ENCODE results near the gene RAB27A.
A peak's percentile ranks its signal among the peaks of the same experiment; 100 is the strongest.
"Not testable (repeated sequence)": the region's sequence is repeated elsewhere in the genome, so short reads cannot be mapped to it uniquely, and the experiment has no call there.

RAB27A gene

DNA sequence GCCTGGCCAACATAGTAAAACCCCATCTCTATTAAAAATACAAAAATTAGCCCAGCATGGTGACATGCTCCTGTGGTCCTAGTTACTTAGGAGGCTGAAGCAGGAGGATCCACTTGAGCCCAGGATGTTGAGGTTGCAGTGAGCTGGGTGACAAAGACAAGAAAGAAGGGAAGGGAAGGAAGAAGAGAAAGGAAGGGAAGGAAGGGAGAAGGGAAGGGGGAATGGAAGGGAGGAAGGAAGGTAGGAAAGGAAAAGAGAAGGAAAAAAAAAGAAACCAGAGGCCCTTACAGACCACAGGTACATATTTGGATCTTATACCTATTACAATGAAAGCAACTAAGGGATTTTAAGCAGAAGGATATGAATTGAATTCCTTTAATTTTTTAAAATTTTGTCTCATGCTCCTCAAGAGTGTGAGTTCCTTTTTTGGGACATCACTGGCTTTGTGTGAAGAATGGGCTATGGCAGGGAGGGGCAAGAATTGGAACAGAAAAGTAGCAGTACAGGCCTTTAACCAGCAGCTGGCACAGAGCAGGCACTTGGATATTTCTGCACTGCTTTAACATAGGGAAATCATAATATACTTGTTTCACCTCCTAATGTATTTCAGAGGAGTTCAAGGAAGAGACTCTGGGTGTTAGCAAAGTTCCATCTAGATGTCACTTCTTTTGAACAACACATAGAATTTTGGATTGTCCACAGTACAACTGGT is 7.9 kb downstream of the RAB27A start:
- no peak for DNase-seq

DNA sequence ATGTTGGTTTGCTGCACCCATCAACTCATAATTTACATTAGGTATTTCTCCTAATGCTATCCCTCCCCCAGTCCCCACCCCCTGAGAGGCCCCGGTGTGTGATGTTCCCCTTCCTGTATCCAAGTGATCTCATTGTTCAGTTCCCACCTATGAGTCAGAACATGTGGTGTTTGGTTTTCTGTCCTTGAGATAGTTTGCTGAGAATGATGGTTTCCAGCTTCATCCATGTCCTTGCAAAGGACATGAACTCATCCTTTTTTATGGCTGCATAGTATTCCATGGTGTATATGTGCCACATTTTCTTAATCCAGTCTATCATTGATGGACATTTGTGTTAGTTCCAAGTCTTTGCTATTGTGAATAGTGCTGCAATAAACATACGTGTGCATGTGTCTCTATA is 9.0 kb downstream of the RAB27A start:
- DNase-seq, result not testable (repeated sequence)

DNA sequence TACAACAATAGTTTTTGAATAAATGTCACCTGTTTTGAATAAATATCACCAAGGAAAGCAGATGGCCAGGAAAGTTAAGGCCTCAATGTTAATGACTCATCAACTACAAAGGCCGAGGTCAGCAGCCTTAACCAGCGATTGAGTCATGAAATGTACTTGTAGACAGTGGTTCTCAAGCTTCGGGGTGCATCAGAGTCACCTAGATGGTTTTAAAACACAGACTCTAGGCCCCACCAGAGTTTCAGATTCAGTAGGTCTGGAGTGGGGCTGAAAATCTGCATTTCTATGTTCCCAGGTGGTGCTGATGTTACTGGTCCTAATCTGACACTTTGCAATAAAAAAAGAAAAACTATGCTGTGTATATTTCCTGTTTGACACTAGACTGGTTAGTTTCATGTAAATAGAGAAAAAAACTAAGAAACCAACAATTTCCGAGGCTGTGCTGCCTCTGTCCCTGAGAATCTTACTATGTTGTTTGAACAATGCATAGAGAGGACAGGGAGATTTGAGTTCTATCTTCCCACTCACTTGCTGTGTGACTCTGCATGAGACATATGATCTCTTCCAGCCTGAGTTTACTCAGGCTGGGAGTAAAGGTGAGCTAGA is 9.8 kb downstream of the RAB27A start:
- DNase-seq, result peak; percentile 41

DNA sequence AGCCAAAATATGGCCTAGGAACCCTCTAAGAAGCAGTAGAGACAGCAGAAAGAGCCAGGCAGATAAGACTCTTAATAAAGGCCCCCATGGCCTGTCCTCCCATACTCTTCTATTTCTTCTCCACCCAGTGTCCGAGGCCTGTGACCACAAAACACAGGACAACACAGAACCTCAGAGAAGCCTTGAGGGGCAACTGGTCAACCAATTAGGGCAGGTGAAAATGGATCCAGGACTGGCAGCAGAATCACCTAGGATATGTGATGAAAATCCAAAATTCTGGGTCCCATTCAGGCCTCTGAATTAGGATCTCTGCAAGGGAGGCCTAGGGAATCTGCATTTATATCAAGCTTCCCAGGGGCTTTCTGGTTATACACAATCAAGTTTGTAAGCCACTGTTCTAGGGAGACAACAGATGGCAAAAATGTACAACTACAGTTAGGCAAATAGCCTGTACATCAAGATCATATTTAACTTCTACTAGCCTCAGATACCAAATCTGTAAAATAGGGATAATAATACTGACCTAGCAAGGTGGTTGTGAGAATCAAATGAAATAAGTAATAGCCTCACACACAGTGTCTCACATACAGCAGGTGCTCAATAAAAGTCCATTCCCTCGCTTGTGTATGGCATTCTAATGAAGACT is 10.4 kb downstream of the RAB27A start:
- no peak for DNase-seq

DNA sequence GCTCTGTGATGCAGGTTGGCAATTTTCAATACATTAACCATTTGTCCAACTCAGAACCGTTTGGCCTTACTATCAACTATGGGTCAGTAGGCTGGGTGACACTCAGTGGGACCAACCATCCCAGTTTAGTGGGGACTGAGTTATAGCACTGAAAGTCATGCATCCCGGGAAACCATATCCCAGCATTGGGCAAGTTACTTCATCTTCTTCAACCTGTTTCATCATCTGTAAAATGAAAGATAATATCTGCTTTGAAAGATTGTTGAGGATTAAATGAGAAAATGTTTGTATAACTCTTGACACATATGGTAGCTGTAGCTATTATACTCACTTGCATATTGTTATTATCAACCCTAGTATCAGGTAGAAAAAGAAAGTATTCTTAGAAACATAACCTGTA is 11.9 kb downstream of the RAB27A start:
- no peak for DNase-seq

DNA sequence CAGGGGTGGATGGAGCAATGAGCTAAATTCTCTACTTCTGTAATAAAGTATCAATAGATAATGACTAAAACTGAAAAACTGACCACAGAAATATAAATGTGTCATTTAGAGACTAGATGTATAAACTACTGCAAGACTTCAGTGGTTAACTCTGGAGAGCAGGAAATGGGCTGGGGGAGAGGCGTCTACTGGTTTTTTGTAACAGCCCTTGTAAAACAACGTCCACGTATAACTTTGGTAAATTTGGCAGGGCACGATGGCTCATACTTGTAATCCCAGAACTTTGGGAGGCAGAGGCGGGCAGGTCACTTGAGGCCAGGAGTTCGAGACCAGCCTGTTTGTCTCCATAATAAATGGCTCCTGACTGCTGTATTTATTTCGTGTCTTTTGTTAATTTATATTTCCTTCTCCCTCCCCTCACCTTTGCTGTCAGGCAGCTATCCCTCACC is 12.5 kb downstream of the RAB27A start:
- peak; percentile 54 for DNase-seq

DNA sequence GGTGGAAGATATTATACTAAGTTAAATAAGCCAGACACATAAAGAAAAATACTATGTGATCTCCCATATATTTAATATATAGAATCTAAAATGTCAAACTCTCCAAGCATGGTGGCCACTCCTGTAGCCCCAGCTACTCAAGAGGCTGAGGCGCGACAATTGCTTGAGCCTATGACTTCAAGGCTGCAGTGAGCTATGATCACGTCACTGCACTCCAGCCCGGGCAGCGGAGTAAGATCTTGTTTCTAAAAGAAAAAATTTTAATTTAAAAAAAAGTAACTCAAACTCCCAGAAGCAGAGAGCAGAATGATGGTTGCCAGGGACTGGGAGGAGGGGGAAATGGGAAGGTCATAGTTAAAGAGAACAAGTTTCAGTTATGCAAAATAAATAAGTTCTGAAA is 13.3 kb downstream of the RAB27A start:
- DNase-seq, result no peak

DNA sequence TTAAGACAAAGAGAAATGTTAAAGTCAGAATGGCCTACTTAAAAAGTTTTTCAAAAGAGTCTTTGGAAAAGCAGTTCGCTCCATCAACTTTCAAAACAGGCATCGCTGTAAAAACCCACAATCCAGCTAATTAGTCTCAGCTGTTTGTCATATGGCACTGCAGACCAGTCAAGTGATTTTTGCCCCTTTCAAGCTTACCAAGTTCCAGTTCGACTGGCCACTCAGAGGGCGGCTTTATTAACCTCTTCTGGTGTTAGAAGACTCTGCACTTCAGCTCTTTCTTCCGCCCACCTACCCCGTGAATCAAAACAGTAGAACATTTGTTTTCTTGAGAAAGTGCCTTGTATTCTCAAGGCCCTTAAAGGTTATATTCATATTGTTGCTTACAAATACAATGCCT is 19.3 kb downstream of the RAB27A start:
- DNase-seq, result no peak

DNA sequence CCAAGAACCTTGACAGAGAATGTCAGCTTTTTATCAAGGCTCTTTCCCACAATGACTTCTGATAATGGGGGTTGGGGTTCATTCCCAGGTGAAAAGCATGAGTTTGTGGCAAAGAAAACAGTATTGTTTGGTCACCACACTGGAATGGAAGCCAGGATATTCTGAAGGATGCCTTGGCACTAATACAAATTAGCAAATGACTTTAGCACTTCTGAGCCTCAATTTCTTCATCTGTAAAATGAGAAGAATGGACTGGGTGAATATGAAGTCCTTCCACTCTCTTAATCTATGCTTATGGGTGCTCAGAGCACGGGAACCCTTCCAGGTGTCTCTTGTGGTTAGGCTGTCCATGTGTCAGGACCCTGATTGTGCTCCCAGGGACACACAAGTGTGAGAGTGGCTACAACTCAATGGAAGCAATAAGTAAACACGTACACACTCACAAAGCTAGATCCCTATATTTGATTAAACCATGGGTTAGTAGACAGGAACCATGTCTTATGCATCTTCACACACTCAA is 21.4 kb downstream of the RAB27A start:
- DNase-seq, result no peak

DNA sequence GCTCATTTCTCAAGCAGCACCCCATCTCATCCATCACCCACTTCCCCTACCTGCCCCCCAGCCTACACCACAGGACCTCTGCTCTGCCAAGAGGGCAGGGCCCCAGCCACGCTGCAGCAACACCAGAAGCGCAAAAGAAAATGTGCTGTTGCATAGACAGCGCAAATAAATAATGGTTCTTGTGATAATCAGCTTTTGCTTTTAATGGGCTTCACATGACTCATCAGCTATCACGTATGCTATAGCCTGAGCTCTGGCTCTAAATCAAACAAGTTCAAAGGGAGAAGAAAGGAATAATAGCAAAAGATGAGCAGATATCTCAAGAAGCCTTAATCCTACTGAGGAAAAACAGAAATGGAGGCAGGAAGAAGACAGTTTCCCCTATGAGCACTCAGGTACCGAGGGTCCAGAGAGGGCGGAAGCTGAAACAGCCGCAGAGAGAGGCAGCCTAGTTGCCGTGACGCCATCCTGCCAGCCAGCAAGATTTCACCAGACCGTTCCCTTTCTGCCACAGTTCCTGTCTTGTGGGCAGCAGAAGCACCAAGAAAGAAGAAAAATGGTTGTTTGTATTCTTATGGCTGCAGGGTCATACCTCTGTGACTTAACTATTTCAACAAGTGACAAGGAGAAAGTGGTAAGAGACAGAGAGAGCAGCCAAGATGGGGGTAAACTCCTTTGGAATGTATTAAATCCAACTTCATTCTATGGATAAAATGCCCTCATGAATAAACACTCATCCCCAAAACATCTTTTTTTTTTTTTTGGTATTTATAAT is 22.0 kb downstream of the RAB27A start:
- DNase-seq, result peak; percentile 82

DNA sequence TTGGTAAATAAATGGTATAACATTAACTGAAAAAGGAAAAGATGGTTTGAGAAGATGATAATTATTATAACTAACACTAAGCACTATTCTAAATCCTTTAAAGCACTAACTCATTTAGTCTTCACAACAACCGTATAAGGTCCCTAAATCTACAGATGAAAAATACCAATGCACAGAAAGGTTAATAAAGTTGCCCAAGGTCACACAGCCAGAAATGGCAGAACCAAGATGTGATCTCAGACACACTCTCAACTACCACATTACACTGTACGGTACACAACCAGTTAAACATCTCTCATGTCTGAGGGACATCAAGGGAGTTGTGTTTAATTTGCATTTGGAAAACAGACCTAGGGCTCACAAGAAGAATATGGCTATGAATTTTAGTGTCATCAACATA is 23.1 kb downstream of the RAB27A start:
- DNase-seq, result no peak

DNA sequence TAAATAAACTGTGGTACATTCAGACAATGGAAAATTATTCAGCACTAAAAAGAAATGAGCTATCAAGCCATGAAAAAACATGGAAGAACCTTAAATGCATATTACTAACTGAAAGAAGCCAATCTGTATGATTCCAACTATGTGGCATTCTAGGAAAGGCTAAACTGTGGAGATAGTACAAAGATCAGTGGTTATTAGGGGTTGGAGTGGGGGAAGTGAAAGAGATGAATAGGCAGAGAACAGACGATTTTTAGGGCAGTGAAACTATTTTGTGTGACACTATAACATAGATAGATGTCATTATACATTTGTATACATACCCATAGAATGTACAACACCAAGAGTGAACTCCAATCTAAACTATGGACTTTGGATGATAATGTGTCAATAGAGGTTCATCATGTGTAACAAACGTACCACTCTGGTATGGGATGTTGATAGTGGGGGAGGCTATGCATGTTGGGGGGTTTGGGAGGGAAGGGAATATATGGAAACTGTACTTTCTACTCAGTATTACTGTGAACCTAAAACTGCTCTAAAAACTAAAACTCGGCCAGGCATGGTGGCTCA is 29.0 kb downstream of the RAB27A start:
- DNase-seq, result no peak

DNA sequence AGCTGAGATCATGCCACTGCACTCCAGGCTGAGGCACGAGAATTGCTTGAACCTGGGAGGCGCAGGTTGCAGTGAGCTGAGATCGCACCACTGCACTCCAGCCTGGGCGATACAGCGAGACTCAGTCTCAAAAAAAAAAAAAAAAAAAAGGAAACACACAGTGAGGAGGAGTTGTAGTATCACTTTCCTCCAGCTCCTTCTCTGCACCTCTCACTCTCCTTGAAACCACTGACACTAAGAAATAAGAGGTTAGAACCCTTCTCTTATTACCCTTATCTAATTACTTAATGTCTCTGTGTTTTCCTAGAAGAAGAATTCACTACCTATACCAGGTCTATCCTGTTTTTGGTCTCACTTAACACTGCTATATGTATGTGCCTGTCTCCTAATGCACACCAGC is 31.7 kb downstream of the RAB27A start:
- DNase-seq, result no peak

DNA sequence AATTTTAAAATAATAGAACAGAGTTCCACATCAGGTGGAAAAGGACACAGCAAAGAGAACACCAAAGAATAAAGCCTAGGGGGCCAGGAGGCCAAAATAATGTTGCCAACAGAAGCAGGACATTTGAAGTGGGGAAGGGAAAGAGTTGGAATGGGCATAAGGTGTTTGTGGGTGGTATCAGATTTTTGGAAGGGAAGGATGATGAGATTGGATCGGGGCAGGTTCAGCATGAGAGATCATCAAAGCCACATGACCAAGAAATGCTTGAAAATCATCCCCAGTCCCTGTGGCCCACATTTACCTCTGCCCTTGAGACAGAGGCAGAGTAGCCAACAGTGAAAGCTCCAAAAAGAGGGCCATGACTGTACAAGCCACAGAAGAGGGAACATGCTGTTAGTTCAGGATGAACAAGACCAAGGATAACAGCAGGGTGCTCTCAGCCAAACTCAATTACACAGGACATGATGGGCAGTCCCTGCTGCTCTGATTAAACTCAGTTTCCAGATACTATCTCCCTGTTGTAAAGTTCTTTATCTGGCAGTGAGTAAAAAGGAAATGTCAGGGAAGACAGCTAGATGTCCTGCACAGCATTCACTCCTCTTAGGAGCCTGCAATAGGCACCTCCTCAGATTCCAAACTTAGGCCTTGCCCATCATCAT is 32.5 kb downstream of the RAB27A start:
- DNase-seq, result no peak

DNA sequence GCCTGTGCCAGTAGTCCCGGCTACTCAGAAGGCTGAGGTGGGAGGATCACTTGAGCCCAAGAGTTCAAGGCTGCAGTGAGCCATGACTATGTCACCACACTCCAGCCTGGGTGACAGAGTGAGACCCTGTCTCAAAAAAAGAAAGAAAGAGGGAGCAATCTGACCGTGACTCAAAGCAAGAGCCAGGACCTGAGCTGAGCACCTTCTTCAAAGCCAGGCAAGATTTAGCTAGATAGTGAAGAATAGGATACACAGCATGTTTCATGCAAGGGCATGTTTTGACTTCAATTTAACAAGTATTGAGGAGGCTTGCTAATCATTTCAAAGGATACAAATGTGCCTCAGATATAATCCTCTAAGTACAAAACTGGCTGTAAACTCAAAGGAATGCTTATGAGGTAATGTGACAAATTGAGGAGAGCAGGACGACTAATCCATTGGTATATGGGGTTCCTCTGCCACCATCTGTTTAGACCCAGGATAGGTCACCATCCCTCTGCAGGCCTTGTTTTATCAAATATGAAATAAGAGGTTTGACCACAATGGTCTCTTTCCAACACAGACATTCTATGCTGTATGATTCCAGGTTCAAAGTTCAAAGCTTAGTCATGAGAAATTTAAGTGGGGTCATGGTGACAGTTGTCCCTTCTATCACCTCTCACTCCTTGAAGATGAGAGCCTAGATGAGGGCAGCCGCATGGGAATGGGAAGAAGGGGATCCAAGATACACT is 33.2 kb downstream of the RAB27A start:
- no peak for DNase-seq

DNA sequence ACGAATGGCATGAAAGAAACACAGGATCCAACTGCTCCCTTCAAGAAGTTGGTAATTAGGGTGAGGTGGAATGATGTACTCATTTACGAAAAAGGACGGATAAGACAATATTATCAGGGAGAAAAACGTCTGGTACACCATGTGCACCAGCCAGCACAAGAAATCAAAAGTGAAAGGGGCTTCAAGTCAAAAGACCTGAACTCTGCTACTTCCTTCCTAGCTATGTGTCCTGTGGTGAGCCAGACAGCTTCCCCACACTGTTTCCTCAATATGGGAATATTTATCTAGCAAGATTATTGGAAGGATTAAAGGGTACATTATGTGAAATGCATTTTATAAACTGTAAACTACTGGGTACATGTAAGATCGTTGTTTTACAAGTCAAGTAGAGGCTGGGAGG is 33.9 kb downstream of the RAB27A start:
- peak; percentile 24 for DNase-seq

DNA sequence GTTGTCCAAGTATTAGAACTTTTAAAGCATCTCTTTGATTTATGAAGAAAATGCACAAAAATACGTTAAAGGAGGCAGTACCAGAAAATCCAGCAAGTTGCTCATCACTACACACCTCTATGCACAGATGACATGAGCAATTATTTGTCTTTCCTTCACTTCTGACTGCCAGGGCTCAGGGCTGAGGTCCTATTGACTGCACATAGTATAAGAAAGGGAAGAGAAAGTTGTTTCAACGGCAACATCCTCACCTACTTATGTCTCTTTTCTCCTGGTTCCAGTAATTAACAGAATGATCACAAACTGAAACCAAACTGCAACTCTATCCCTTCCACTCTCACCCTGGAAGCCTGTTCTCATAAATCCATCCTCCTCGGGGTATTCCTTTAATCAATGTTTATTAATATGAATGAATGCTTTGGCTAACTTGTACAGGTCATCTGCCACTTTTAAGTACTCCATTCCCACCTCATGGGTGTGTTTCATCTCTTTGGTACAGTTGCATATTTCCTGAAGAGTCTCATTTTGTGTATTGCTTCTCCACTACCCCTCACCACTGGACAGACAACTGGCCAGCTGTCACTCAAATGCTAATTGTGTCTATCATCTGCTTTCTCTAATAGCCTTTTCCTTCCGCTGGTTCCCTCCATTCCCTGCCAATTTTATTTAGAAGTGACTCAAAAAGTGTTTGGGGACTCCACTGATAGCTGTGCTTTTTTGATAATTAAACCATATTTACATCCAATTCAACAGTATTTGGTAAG is 34.5 kb downstream of the RAB27A start:
- DNase-seq, result no peak

DNA sequence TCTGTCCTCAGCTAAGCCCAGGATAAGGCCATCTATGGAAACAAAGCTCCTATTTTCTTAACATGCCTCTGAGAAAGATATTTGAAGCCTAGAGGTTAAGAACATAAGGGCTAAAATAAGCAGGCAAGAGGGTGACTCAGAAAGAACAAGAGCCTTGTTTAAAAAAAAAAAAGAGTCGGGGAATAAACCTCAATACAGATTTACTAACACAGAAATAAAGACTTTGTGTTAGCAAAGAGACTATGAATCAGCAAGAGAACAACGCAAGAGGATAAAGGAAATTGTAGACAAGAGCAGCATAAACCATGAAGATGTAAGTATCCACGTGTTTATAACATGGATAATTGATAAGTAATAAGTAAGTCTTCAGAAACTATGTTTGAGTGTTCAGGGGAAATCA is 36.0 kb downstream of the RAB27A start:
- DNase-seq, result no peak

DNA sequence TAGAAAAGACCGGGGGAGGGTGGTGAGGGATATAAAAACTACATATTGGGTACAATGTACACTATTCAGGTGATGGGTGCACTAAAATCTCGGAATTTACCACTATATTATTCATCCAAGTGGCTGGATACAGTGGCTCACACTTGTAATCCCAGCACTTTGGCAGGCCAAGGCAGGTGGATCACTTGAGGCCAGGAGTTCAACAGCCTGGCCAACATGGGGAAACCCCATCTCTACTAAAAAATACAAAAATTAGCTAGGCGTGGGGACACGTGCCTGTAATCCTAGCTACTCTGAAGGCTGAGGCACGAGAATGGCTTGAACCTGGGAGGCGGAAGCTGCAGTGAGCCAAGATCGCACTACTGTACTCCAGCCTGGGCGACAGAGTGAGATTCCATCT is 37.4 kb downstream of the RAB27A start:
- DNase-seq, result not testable (repeated sequence)

DNA sequence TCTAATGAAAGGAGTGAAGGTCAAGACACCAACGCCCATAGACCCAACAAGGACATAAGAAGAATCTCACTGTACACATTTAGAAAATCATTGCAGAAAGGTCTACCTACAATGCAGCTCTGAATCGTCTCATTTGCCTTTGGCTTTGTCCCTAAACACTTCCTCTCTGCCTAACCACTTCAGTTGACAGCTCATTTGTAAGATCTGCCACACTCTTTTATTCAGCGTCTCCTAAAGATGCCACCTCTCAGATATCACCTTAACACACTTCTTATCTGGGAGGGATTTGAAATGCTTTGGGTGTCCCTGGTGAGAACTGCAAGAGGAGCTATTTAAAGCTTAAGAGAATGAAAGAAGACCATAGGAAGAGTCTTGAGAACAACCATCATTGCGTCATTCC is 38.7 kb downstream of the RAB27A start:
- DNase-seq, result peak; percentile 5

DNA sequence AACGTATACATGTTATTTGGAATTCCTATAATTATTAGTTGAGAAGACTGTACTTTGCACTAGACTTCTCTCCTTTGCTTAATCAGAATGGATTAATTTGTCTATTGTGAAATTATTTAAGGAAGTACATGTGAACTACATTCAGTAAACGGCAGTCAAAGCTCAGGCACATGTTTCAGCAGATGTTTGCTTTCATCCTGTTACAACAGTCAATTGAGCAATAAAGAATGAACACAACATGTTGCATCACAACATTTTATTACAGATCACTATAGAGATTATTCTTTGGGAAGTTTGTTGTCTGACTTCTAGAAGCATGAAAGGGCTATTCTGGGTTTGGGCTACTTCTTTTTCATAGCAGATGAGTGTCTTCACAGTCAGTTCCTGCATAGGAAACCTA is 39.2 kb downstream of the RAB27A start:
- no peak for DNase-seq
